ENCODE data around the gene HBP1. TPM values are rescaled to one million over a fixed set of nuclear protein-coding genes. Genes with fewer than 3 reads are reported as not detected.

HBP1 gene
- polyA plus RNA-seq, 3 donors: 41.2 to 52.9 (median 44.7) TPM

GRCh38 chr7:107194052-107194451 lies 25.2 kb downstream of the HBP1 start:
- Mint-ChIP-seq H3K4me3 (no peak overlapping the region), H3K27me3 (ENCODE audit: low read depth in 3 of 3) (no peaks in the 10 kb centered on the region), H3K4me1 (no peaks in the 10 kb centered on the region), H3K9me3 (no peaks in the 10 kb centered on the region), H3K27ac (peak overlapping the region in 2 of 7 donors; percentile 34 to 49), H3K36me3 (peaks cover 69 to 89% of the 10 kb centered on the region in 2 donors)
- H3K4me2 ChIP-seq (replicated peaks; ENCODE audit: extremely low read depth, low read length, poor library complexity, severe bottlenecking): no peak overlapping the region
- no peak overlapping the region for H3K9ac ChIP-seq (ENCODE audit: insufficient read depth, low read length, poor library complexity, severe bottlenecking)
- H4K20me1 ChIP-seq (ENCODE audit: insufficient read depth, low read length): peaks cover 71% of the 10 kb centered on the region
- no peaks in the 10 kb centered on the region for H3K4me1 ChIP-seq (ENCODE audit: control insufficient read depth in 1 of 2, insufficient read depth in 2 of 2, low read length in 2 of 2)
- H3K4me3 ChIP-seq (replicated peaks in 1 of 3; ENCODE audit: low read depth in 2 of 3, low read length in 3 of 3): no peak overlapping the region
- no peak for DNase-seq
- intact Hi-C loops (cut with micrococcal nuclease): no loop called here
- TF ChIP-seq CTCF (IDR thresholded peaks at IDR 0.05): no peak
- no CpG with 5 or more reads among the region's 1 CpG for WGBS (ENCODE audit: insufficient coverage)
- H2AFZ ChIP-seq (ENCODE audit: insufficient read depth, low read depth, low read length, poor library complexity, severe bottlenecking): no peak overlapping the region
- H3K36me3 ChIP-seq (replicated peaks in 1 of 2; ENCODE audit: control insufficient read depth in 1 of 2, insufficient read depth in 2 of 2, low read length in 2 of 2): peaks cover 92 to 99% of the 10 kb centered on the region in 2 donors
- H3K9me3 ChIP-seq (replicated peaks in 1 of 2; ENCODE audit: control insufficient read depth in 1 of 2, insufficient read depth in 1 of 2, low read length in 2 of 2): no peaks in the 10 kb centered on the region
- no peaks in the 10 kb centered on the region for H3K79me2 ChIP-seq (ENCODE audit: insufficient read depth, low read length)
- no peaks in the 10 kb centered on the region for H3K27me3 ChIP-seq (ENCODE audit: control insufficient read depth in 2 of 2, insufficient read depth in 2 of 2, low read length in 2 of 2)
- H3K27ac ChIP-seq (ENCODE audit: low read depth in 1 of 2, low read length in 2 of 2): no peak overlapping the region

- Mint-ChIP-seq H3K36me3 (peaks cover 79 to 91% of the 10 kb centered on the region in 2 donors), H3K4me1 (no peaks in the 10 kb centered on the region), H3K4me3 (no peak overlapping the region), H3K27ac (peak overlapping the region in 1 of 7 donors; percentile 15), H3K27me3 (ENCODE audit: low read depth in 3 of 3) (no peaks in the 10 kb centered on the region), H3K9me3 (no peaks in the 10 kb centered on the region)
- Histone ChIP-seq H3K36me3 (replicated peaks in 1 of 2; ENCODE audit: control insufficient read depth in 1 of 2, insufficient read depth in 2 of 2, low read length in 2 of 2) (peaks cover 92 to 99% of the 10 kb centered on the region in 2 donors), H3K4me1 (ENCODE audit: control insufficient read depth in 1 of 2, insufficient read depth in 2 of 2, low read length in 2 of 2) (no peaks in the 10 kb centered on the region), H3K79me2 (ENCODE audit: insufficient read depth, low read length) (no peaks in the 10 kb centered on the region), H4K20me1 (ENCODE audit: insufficient read depth, low read length) (peaks cover 56% of the 10 kb centered on the region), H3K27me3 (ENCODE audit: control insufficient read depth in 2 of 2, insufficient read depth in 2 of 2, low read length in 2 of 2) (no peaks in the 10 kb centered on the region), H2AFZ (ENCODE audit: insufficient read depth, low read depth, low read length, poor library complexity, severe bottlenecking) (no peak overlapping the region), H3K27ac (ENCODE audit: low read depth in 1 of 2, low read length in 2 of 2) (no peak overlapping the region), H3K4me2 (replicated peaks; ENCODE audit: extremely low read depth, low read length, poor library complexity, severe bottlenecking) (no peak overlapping the region), H3K9me3 (replicated peaks in 1 of 2; ENCODE audit: control insufficient read depth in 1 of 2, insufficient read depth in 1 of 2, low read length in 2 of 2) (no peaks in the 10 kb centered on the region), H3K4me3 (replicated peaks in 1 of 3; ENCODE audit: low read depth in 2 of 3, low read length in 3 of 3) (no peak overlapping the region), H3K9ac (ENCODE audit: insufficient read depth, low read length, poor library complexity, severe bottlenecking) (no peak overlapping the region)
- intact Hi-C loops (cut with micrococcal nuclease): no loop called here
- DNase-seq: no peak
- 100% methylated on average over 2 of the region's 10 CpGs for WGBS (ENCODE audit: insufficient coverage)
- TF ChIP-seq CTCF (IDR thresholded peaks at IDR 0.05): no peak
Observed at GRCh38 chr7:107196834-107197610, 28.2 kb downstream of the HBP1 start.
